HUDEP-2 (cell line): ENCODE measurements around the gene SGTA.

Source experiments
- DNase-seq, 76 experiments: peaks; one replicate each; lab custom pipeline; 2025; ENCODE audit not compliant: unreplicated experiment in 76 of 76; lab: John Stamatoyannopoulos, UW

The SGTA gene

GRCh38 chr19:2810141-2811091, 27.3 kb upstream of the SGTA start:
- no peak for DNase-seq

GRCh38 chr19:2809387-2810140, 26.5 kb upstream of the SGTA start:
- no peak for DNase-seq

GRCh38 chr19:2808129-2808941, 25.3 kb upstream of the SGTA start:
- no peak for DNase-seq

GRCh38 chr19:2807379-2808128, 24.5 kb upstream of the SGTA start:
- DNase-seq: no peak

- DNase-seq: no peak
Observed at GRCh38 chr19:2806736-2807378, 23.8 kb upstream of the SGTA start.

- no peak for DNase-seq
Observed at GRCh38 chr19:2805991-2806649, 23.0 kb upstream of the SGTA start.

GRCh38 chr19:2805261-2805900, 22.3 kb upstream of the SGTA start:
- no peak for DNase-seq

GRCh38 chr19:2804156-2805004, 21.3 kb upstream of the SGTA start:
- no peak for DNase-seq

- no peak for DNase-seq
Observed at GRCh38 chr19:2803486-2804155, 20.5 kb upstream of the SGTA start.

- no peak for DNase-seq
Observed at GRCh38 chr19:2802826-2803225, 19.8 kb upstream of the SGTA start.

GRCh38 chr19:2800506-2800905, 17.4 kb upstream of the SGTA start:
- DNase-seq: no peak

- no peak for DNase-seq
Observed at GRCh38 chr19:2799273-2800020, 16.4 kb upstream of the SGTA start.

GRCh38 chr19:2798733-2799132, 15.7 kb upstream of the SGTA start:
- peak in 69 of 76 experiments; percentile 20 to 93 (median 67) for DNase-seq

- no peak for DNase-seq
Observed at GRCh38 chr19:2798158-2798685, 15.1 kb upstream of the SGTA start.

GRCh38 chr19:2797280-2797679, 14.2 kb upstream of the SGTA start:
- no peak for DNase-seq

- DNase-seq: no peak
Observed at GRCh38 chr19:2796659-2797266, 13.7 kb upstream of the SGTA start.
